ENCODE measurements around the gene ISG15. TPM values are rescaled to one million over a fixed set of nuclear protein-coding genes. Genes with fewer than 3 reads are reported as not detected.

Gene ISG15
- total and polyA plus RNA-seq, 2 of the 13 experiments (the other 11 are each of a cell fraction or from before 2014, with no cell fraction given) = 42.1 to 54.9 TPM

DNA sequence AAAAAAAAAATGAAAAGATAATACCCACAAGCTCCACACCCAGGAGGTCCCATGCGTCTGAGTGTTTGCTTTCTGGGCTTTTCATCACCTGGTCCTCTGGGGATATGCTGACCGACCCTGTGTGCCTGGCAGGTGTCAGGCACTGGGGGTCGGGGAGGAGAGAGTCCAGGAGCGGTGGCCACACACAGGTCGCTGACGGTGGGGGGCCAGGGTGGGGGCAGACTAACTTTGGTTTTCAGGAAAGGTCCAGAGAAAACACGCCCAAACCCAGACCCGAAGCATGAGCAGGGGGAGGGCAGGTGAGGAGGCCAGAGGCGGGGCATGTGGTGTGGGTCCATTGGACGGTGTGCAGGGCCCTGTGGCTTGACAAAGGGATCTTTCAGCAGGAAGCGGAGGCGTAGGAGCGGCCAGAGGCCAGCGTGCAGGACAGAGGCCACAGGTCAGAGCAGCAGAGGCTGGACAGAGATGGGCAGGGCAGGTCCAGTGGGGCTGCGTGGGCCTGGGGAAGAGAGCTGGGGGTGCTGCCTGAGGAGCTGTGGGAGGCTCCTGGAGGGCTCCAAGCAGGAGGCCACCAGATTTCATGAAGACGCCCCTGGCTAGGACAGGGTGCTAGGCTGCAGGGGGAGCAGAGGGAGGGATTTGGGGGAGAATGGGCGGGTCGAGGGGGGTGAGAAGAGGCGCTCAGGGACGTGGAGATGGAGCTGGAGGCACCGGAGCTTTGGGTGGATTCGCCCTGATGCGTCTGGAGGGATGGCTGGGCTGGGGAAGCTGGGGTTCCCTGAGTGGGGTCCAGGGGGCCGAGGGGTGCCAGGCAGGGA, 45.0 kb downstream of the ISG15 start (continued):
- peak; percentile 89 for TF ChIP-seq ZFX (CRISPR knock-in tag; IDR thresholded peaks at IDR 0.05; ENCODE audit: low read depth)
- TF ChIP-seq, protein P1, sequence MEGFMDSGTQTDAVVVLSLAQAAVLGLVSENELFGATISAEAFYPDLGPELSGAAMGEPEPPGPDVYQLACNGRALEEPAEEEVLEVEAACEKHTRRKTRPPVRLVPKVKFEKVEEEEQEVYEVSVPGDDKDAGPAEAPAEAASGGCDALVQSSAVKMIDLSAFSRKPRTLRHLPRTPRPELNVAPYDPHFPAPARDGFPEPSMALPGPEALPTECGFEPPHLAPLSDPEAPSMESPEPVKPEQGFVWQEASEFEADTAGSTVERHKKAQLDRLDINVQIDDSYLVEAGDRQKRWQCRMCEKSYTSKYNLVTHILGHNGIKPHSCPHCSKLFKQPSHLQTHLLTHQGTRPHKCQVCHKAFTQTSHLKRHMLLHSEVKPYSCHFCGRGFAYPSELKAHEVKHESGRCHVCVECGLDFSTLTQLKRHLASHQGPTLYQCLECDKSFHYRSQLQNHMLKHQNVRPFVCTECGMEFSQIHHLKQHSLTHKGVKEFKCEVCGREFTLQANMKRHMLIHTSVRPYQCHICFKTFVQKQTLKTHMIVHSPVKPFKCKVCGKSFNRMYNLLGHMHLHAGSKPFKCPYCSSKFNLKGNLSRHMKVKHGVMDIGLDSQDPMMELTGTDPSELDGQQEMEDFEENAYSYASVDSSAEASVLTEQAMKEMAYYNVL (CRISPR knock-in tag; IDR thresholded peaks at IDR 0.05; ENCODE audit: borderline replicate concordance) = peak; percentile 91
- peak; percentile 69 for TF ChIP-seq HNRNPLL (IDR thresholded peaks at IDR 0.05; ENCODE audit: low read depth, low read length, poor library complexity, severe bottlenecking)
- TF ChIP-seq, protein P2, sequence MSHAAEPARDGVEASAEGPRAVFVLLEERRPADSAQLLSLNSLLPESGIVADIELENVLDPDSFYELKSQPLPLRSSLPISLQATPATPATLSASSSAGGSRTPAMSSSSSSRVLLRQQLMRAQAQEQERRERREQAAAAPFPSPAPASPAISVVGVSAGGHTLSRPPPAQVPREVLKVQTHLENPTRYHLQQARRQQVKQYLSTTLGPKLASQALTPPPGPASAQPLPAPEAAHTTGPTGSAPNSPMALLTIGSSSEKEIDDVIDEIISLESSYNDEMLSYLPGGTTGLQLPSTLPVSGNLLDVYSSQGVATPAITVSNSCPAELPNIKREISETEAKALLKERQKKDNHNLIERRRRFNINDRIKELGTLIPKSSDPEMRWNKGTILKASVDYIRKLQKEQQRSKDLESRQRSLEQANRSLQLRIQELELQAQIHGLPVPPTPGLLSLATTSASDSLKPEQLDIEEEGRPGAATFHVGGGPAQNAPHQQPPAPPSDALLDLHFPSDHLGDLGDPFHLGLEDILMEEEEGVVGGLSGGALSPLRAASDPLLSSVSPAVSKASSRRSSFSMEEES (CRISPR knock-in tag; IDR thresholded peaks at IDR 0.05) = no peak
- TF ChIP-seq, protein P3, sequence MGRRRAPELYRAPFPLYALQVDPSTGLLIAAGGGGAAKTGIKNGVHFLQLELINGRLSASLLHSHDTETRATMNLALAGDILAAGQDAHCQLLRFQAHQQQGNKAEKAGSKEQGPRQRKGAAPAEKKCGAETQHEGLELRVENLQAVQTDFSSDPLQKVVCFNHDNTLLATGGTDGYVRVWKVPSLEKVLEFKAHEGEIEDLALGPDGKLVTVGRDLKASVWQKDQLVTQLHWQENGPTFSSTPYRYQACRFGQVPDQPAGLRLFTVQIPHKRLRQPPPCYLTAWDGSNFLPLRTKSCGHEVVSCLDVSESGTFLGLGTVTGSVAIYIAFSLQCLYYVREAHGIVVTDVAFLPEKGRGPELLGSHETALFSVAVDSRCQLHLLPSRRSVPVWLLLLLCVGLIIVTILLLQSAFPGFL (CRISPR knock-in tag; IDR thresholded peaks at IDR 0.05) = no peak
- TF ChIP-seq POGZ (CRISPR knock-in tag; IDR thresholded peaks at IDR 0.05) = 0 out of 2 replicates have a peak, but pooled peaks have one; percentile 26
- TF ChIP-seq MIXL1 (CRISPR knock-in tag; IDR thresholded peaks at IDR 0.05) = no peak
- TF ChIP-seq ZNF768 (CRISPR knock-in tag; IDR thresholded peaks at IDR 0.05) = no peak
- TF ChIP-seq ZNF326 (CRISPR knock-in tag; IDR thresholded peaks at IDR 0.05; ENCODE audit: borderline replicate concordance) = no peak
- TF ChIP-seq, protein P4, sequence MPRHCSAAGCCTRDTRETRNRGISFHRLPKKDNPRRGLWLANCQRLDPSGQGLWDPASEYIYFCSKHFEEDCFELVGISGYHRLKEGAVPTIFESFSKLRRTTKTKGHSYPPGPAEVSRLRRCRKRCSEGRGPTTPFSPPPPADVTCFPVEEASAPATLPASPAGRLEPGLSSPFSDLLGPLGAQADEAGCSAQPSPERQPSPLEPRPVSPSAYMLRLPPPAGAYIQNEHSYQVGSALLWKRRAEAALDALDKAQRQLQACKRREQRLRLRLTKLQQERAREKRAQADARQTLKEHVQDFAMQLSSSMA (CRISPR knock-in tag; IDR thresholded peaks at IDR 0.05) = peak; percentile 83; the same call in 1 of the 2 replicates
- no peak for TF ChIP-seq TCF12 (IDR thresholded peaks at IDR 0.05)
- TF ChIP-seq TCF12 (CRISPR knock-in tag; IDR thresholded peaks at IDR 0.05) = 0 out of 2 replicates have a peak, but pooled peaks have one; percentile 47
- no peak for TF ChIP-seq NFE2L2 (IDR thresholded peaks at IDR 0.05; ENCODE audit: low read length)
- TF ChIP-seq, protein P5, sequence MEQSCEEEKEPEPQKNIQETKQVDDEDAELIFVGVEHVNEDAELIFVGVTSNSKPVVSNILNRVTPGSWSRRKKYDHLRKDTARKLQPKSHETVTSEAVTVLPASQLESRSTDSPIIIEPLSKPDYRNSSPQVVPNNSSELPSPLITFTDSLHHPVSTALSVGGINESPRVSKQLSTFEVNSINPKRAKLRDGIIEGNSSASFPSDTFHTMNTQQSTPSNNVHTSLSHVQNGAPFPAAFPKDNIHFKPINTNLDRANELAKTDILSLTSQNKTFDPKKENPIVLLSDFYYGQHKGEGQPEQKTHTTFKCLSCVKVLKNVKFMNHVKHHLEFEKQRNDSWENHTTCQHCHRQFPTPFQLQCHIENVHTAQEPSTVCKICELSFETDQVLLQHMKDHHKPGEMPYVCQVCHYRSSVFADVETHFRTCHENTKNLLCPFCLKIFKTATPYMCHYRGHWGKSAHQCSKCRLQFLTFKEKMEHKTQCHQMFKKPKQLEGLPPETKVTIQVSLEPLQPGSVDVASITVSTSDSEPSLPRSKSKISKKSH (CRISPR knock-in tag; IDR thresholded peaks at IDR 0.05; ENCODE audit: borderline replicate concordance) = peak; percentile 57; the same call in 1 of the 2 replicates
- no peak for TF ChIP-seq ZNF24 (IDR thresholded peaks at IDR 0.05)
- TF ChIP-seq, protein P6, sequence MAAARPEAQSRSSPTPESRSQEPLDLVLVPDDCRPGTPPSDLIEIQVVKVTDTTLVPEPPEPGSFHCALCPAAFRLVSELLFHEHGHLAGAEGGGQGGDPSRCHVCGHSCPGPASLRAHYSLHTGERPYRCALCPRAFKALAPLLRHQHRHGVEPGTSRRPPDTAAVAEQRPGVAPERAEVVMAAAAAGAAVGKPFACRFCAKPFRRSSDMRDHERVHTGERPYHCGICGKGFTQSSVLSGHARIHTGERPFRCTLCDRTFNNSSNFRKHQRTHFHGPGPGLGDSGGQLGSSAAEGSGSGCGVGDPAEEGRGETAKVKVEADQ (CRISPR knock-in tag; IDR thresholded peaks at IDR 0.05; ENCODE audit: borderline replicate concordance) = no peak
- TF ChIP-seq FOSL1 (CRISPR knock-in tag; IDR thresholded peaks at IDR 0.05; ENCODE audit: borderline replicate concordance) = no peak
- TF ChIP-seq KDM5B (CRISPR knock-in tag; IDR thresholded peaks at IDR 0.05; ENCODE audit: borderline replicate concordance) = peak; percentile 54; the same call in 1 of the 2 replicates
- TF ChIP-seq ZNF253 (CRISPR knock-in tag; IDR thresholded peaks at IDR 0.05; ENCODE audit: borderline replicate concordance) = peak; percentile 78

Data from HepG2 (cell line).